HCEC 1CT (cell line): ENCODE results near the gene C4orf51.
"Not testable (repeated sequence)": the region's sequence is repeated elsewhere in the genome, so short reads cannot be mapped to it uniquely, and the experiment has no call there.

Source experiments
- DNase-seq: peaks from one replicate; pipeline ENCODE4 v3.0.0-alpha.2; 2017

Gene C4orf51

DNA sequence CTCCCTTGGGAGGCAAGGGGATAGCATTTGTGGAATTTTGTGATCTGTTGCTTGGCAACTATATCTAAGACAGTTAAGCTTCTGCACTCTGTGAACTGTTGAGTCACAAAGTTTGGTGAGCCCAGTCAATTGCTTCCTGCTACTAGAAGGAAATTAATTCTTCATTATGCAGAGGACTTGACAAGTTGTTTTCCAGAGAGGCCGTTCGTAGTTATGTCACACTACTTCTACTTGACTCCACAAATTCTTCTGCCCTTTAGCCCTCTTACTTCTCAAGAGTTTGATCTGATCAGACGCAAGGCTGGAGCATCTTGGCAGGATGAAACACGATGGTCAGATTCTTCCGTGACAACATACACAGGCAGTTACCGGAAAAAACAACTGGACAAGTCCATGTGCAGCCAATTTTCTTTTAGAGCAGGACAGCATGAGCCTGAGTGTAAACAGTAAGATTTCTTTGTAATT is at the start of gene C4orf51:
C4orf51 (plus strand) TSS at position 156 of the 465 bp plus-strand sequence; CDS start at position 214, 58 bp downstream.
- peak; percentile 46 for DNase-seq

- DNase-seq, result no peak
These were observed 44.8 kb upstream of the C4orf51 start for GRCh38 chr4:145635117-145635516.

GRCh38 chr4:145635630-145636029 is 44.3 kb upstream of the C4orf51 start:
- no peak for DNase-seq

GRCh38 chr4:145639186-145639698 is 40.7 kb upstream of the C4orf51 start:
- DNase-seq, result no peak

DNA sequence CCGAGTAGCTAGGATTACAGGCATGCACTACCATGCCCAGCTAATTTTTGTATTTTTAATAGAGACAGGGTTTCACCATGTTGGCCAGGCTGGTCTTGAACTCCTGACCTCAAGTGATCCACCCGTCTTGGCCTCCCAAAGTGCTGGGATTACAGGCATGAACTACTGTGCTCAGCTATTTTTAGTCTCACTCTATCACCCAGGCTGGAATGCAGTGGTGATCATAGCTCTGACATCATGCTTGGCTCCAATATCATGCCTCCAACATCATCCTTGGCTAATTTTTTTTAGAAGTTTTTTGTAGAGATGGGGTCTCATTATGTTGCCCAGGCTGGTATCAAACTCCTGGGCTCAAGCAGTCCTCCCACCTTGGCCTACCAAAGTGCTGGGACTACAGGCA is 39.7 kb upstream of the C4orf51 start:
- DNase-seq, result peak; percentile 37

- no peak for DNase-seq
These were observed 36.7 kb upstream of the C4orf51 start for GRCh38 chr4:145643295-145643694.

DNA sequence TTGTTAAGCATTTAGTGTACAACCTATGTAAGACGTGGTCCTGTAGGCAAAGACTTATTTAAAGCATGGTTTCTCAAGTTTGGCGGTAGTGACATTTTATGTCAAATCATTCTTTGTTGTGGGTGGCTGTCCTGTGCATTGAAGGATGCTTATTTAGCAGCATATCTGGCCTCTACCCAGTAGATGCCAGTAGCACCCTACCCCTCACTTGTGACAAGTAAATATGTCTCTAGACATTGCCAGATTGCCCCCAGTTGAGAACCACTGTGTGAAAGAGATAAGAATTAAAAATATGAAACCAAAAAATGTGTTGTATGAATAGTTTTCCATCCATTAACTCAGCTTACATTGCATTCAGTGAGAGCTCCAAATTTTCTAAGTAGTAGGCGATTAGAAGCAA is 35.2 kb upstream of the C4orf51 start:
- no peak for DNase-seq

DNA sequence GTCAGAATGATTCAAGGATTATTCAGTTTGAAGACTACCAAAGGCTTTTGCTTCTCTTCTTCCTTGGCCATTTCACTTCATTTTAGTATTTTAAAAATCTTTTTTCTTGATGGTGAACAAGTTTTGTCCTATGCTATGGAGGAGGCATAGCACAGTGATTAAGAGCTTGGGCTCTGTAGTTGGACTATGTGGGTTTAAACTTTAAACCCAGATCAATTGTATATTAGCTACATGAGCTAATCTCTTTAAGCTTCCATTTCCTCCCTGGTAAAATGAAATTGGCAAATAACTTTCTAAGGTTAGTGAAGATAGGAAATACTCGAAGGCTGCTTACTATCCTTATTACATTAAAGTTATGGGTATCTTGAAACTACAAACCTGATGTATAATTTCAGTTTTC is 23.8 kb upstream of the C4orf51 start:
- DNase-seq, result no peak

DNA sequence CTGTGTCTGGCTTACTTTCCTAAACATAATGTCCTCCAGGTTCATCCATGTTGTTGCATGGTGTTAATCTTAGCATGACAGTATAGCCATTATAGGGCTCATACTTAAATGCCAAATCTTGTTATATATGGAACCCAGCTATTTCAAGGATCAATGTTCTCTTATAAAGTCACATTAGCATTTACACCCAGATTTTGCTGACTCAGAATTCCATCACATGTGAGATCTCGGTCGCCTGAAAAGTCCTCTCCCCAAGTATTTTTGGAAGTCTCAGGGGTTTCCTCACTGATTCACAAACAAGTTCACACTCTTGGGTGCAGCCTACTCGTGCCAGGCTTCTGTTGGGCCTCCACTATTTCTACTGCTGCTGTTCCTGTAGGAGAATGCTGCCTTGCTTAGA is 19.9 kb upstream of the C4orf51 start:
- no peak for DNase-seq

GRCh38 chr4:145663194-145663593 is 16.8 kb upstream of the C4orf51 start:
- DNase-seq, result no peak

DNA sequence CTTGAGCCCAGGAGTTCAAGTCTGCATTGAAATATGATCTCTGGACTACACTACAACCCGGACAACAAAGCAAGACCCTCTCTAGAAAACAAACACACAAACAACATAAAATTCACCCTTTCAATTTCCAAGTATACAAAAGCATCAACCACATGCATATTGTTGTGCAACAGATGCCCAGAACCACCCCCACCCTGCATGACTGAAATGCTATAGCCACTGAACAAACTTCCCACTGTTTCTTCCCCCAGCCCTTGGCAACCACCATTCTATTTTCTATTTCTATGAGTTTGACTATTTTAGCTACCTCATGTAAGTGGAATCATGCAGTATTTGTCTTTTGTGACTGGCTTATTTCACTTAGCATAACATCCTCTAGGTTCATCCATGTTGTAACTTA is 14.2 kb upstream of the C4orf51 start:
- DNase-seq, result no peak

DNA sequence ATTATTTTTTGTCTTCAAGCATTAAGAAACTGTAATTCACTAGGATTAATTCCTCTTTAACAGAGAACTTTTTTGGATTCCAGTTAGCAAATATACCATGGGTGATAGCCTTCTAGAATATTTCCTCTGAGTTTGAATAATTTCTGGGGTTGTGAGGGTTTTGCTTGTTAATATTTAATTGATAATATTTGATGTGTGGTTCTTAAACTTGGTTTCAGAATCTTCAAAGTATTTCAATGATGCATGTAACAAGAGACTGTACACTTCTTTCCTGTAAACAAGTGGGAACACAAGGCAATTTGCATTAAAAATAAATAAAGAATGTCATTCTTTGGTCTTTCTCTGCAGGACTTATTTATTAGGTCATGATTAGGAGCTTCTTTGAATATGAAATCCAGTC is 9.5 kb upstream of the C4orf51 start:
- no peak for DNase-seq

- DNase-seq, result peak; percentile 76
These were observed 426 bp upstream of the C4orf51 start for GRCh38 chr4:145679520-145679919.

- DNase-seq, result no peak
These were observed 956 bp downstream of the C4orf51 start for GRCh38 chr4:145680902-145681301.

DNA sequence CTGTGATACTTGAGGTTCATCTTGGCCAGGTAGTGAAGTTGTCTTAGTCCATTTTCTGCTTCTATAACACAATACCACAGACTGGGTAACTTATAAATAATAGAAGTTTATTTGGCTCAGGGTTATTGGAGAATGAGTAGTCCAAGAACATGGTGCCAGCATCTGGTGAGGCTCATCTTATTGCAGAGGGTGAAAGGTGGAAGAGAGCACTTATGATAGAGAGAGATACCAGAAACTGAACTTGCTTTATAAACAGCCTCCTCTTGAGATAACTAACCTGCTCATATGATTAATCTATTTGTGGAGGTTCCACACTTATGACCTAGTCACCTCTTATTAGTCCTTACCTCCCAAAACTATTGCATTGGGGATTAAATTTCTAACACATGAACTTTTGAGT is 1.6 kb downstream of the C4orf51 start:
- peak; percentile 1 for DNase-seq

DNA sequence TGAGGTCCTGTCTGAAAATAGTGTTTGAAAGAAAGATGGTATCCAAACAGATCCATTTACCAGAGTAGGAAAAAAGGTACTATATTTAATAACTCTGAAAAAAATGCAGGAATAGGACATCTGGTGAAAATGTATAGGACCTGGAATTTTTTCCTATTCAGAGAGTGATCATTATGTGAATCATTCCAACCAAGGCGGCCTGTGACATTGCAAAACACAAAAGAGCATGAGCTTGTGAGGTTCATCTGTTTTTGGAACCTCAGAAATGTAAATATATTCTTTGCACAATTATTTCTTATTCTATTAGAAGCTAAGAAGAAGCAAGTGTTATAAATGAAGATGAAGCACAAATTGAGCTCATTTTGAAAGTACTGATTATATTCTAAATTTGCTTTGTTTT is 2.0 kb downstream of the C4orf51 start:
- peak; percentile 47 for DNase-seq

DNA sequence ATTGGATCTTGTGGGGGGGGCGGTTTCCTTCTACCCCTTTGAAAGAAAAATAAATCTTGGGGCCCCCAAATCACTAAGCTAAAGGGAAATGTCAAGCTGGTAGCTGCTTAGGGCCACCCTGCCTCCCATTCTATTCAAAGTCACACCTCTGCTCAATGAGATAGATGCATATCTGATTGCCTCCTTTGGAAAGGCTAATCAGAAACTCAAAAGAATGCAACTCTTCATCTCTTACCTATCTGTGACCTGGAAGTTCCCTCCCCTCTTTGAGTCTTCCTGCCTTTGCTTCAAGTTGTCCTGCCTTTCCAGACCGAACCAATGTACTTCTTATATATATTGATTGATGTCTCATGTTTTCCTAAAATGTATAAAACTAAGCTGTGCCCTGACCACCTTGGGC is 7.0 kb downstream of the C4orf51 start:
- DNase-seq, result no peak

DNA sequence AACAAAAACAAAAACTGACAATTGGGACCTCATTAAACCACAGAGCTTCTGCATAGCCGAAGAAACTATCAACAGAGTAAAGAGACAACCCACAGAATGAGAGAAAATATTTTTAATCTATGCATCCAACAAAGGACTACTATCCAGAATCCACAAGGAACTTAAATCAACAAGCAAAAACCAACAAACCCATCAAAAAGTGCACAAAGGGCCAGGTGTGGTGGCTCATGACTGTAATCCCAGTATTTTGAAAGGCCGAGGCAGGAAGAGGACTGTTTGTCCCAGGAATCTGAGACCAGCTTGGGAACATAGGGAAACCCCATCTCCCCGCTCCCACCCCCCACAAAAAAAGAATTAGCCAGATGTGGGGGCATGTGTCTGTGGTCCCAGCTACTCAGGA is 10.7 kb downstream of the C4orf51 start:
- DNase-seq, result no peak

GRCh38 chr4:145691416-145691815 is 11.5 kb downstream of the C4orf51 start:
- not testable (repeated sequence) for DNase-seq

- no peak for DNase-seq
These were observed 15.0 kb downstream of the C4orf51 start for GRCh38 chr4:145694929-145695328.

- no peak for DNase-seq
These were observed 17.4 kb downstream of the C4orf51 start for GRCh38 chr4:145697332-145697731.

DNA sequence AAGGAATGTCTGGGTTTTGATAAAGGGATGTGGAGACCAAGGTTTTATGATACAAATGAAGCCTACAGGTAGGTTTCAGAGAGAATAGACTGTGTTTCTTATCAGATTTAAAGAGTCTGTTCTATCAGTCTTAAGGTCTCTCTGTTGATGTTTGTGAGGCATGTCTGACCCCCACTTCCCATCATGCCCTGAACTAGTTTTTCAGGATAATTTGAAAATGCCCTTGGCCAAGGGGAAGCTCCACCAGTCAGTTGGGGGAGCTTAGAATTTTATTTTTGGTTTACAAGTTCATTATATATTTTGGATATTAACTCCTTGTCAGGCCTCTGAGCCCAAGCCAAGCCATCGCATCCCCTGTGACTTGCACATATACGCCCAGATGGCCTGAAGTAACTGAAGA is 18.6 kb downstream of the C4orf51 start:
- no peak for DNase-seq

DNA sequence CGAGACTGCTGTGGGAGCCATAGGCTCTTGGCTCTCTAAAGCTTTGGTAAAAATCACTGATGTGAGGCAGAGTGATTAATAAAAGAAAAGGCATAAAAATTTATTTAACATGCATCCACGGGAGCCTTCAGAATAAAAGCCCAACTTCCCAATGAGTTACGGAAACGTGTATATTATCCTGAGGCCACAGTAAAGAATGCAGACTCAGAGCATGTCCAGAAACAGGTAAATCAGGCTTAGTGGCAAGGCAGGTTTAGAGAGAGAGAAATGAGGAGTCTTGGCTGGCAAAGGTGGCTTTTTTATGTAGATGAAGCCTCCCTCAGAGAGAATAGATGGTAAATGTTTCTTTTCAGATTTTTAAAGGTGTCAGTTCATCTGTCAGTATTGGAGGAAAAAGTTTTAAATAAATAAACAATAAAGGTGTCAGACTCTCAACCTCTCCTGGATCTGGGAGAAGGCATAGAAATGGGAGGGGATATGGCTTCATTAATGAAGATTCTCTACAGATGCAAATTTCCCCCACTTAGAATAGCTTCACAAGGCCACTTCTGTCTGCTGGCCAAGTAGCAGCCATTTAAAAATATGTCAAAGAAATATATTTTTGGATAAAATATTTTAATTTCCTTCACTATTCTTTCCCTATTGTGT is 24.0 kb downstream of the C4orf51 start:
- DNase-seq, result no peak

- no peak for DNase-seq
These were observed 29.4 kb downstream of the C4orf51 start for GRCh38 chr4:145709336-145709735.

DNA sequence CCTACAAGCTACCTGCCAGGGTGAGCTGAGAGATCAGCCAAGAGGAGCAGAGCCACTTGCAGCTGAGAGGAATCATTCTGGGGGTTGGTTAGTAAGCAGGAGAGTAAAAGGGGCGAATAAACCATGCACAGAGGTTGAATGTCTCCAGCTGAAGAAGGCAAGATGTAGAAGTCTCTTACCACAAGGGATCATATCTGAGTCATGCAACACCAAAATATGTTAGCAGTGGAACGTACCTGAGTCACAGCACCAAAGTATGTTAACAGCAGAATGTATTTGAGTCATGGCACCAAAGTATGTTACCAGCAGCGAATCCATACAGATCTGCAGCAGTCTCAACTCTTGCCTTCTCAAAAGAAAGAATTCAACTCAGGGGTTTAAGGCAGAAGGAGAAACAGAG is 29.9 kb downstream of the C4orf51 start:
- peak; percentile 91 for DNase-seq
